HCT116 (cell line): ENCODE results near the gene NLRC5. TPM values are rescaled to one million over a fixed set of nuclear protein-coding genes. Genes with fewer than 3 reads are reported as not detected.

Experiments
- ATAC-seq: fragments of 200-7000 bp; cut with Tn5 transposase; 2 replicates; pipeline ENCODE4 v1.9.1; 2020; ENCODE audit warnings: mild to moderate bottlenecking, moderate library complexity
- BruUV-seq: library from RNA; stranded (reverse); fragments of 400-500 nt; replicated peaks from 2 replicates; lab custom pipeline; 2021; lab: Mats Ljungman, UMichigan
- CTCF ChIA-PET: fragments of 300-600 bp; sonication (Branson Sonifier 250); formaldehyde crosslinking; loops from one replicate; lab custom pipeline; 2021; ENCODE audit warnings: antibody characterized with exemption; lab: Charles Lee
- POLR2A ChIA-PET: fragments of 300-600, 350-600 bp; sonication (Branson Sonifier 250); formaldehyde crosslinking; loops from one replicate; lab custom pipeline; 2021; ENCODE audit warnings: antibody characterized with exemption; lab: Charles Lee
- RAD21 ChIA-PET, 2 experiments: fragments of 300-600 bp; sonication (Branson Sonifier 250); formaldehyde crosslinking; loops; one replicate each; lab custom pipeline; 2023; ENCODE audit warnings: low total read pairs in 2 of 2; ENCODE audit not compliant: uncharacterized antibody in 2 of 2, unreplicated experiment in 2 of 2, low non-redundant PET in 1 of 2; lab: Charles Lee
- DNase-seq: peaks from one replicate; pipeline ENCODE4 v3.0.0-alpha.2; 2010; ENCODE audit warnings: low read depth, low spot score
- H2AFZ ChIP-seq: fragments of 200-600 bp; shearing (Covaris generic), sonication (generic); 2 replicates; pipeline ENCODE4 v1.6.1; 2017; ENCODE audit warnings: low read depth, mixed run types, mixed read lengths, antibody characterized with exemption, low read length; ENCODE audit not compliant: poor library complexity, severe bottlenecking
- H3K27ac ChIP-seq: 2 replicates; pipeline ENCODE4 v1.5.1; 2012; ENCODE audit warnings: low read depth, low read length
- H3K27me3 ChIP-seq: fragments of 200-600 bp; sonication (generic); 2 replicates; pipeline ENCODE4 v1.6.1; 2016; ENCODE audit warnings: mixed run types, low read length, mixed read lengths; ENCODE audit not compliant: insufficient read depth
- H3K36me3 ChIP-seq, 2 experiments: fragments of 200-500 bp in 1 of 2; fragments of 200-600 bp in 1 of 2; sonication (Bioruptor generic) in 1 of 2; sonication (generic) in 1 of 2; 2 replicates each; pipeline versions ENCODE4 v1.5.1 to v1.6.1; 2014 to 2016; ENCODE audit warnings: low read length in 2 of 2, inconsistent platforms in 1 of 2, mixed read lengths in 1 of 2, mixed run types in 1 of 2; ENCODE audit not compliant: insufficient read depth in 2 of 2, control insufficient read depth in 1 of 2
- H3K4me1 ChIP-seq, 2 experiments: fragments of 200-600 bp in 1 of 2; sonication (generic) in 1 of 2; 2 replicates each; pipeline versions ENCODE4 v1.5.1 to v1.6.1; 2012 to 2017; ENCODE audit warnings: low read length in 2 of 2, inconsistent platforms in 1 of 2, mild to moderate bottlenecking in 1 of 2, mixed read lengths in 1 of 2, mixed run types in 1 of 2, moderate library complexity in 1 of 2; ENCODE audit not compliant: insufficient read depth in 2 of 2, control insufficient read depth in 1 of 2
- H3K4me2 ChIP-seq: fragments of 200-600 bp; sonication (generic); 2 replicates; pipeline ENCODE4 v1.6.1; 2017; ENCODE audit warnings: mixed run types, low read length, mixed read lengths
- H3K4me3 ChIP-seq, 2 experiments: fragments of 200-600 bp in 1 of 2; sonication (generic) in 1 of 2; replicated peaks in 1 of 2; 2 replicates each; pipeline ENCODE4 v1.5.1; 2011 to 2016; ENCODE audit warnings: low read length in 2 of 2, control low read depth in 1 of 2, low read depth in 1 of 2, mild to moderate bottlenecking in 1 of 2, mixed read lengths in 1 of 2, mixed run types in 1 of 2
- H3K79me2 ChIP-seq: fragments of 200-600 bp; sonication (generic); 2 replicates; pipeline ENCODE4 v1.6.1; 2017; ENCODE audit warnings: mild to moderate bottlenecking, mixed run types, low read length, moderate library complexity, mixed read lengths; ENCODE audit not compliant: insufficient read depth
- H3K9ac ChIP-seq: fragments of 200-600 bp; sonication (generic); 2 replicates; pipeline ENCODE4 v1.6.1; 2016; ENCODE audit warnings: low read length, mixed read lengths
- H3K9me2 ChIP-seq: fragments of 200-600 bp; sonication (generic), shearing (Covaris generic); 2 replicates; pipeline ENCODE4 v1.6.1; 2017; ENCODE audit warnings: mixed run types, mild to moderate bottlenecking, moderate library complexity; ENCODE audit not compliant: insufficient read depth
- H3K9me3 ChIP-seq, 2 experiments: fragments of 200-500 bp in 1 of 2; fragments of 200-600 bp in 1 of 2; sonication (Bioruptor generic) in 1 of 2; sonication (generic) in 1 of 2; 2 replicates each; pipeline ENCODE4 v1.6.1; 2014 to 2017; ENCODE audit warnings: low read length in 2 of 2, mixed read lengths in 2 of 2, inconsistent platforms in 1 of 2, low read depth in 1 of 2, mild to moderate bottlenecking in 1 of 2, mixed run types in 1 of 2, moderate library complexity in 1 of 2; ENCODE audit not compliant: control insufficient read depth in 1 of 2, insufficient read depth in 1 of 2
- H4K20me1 ChIP-seq: fragments of 200-600 bp; sonication (generic), shearing (Covaris generic); 2 replicates; pipeline ENCODE4 v1.6.1; 2017; ENCODE audit warnings: mixed run types, mild to moderate bottlenecking, moderate library complexity; ENCODE audit not compliant: insufficient read depth
- CBX3 ChIP-seq: IDR thresholded peaks from 2 replicates; pipeline ENCODE4 v1.6.1; 2012; ENCODE audit warnings: low read depth
- CTCF ChIP-seq, 3 experiments: fragments of 200-600 bp in 1 of 3; sonication (generic) in 1 of 3; IDR thresholded peaks in 2 of 3; conservative IDR thresholded peaks in 1 of 3; 2 replicates each; pipeline ENCODE4 v1.5.1; 2012 to 2017; ENCODE audit warnings: low read depth in 2 of 3, low read length in 2 of 3, antibody characterized with exemption in 1 of 3, borderline replicate concordance in 1 of 3, control low read depth in 1 of 3, mild to moderate bottlenecking in 1 of 3, mixed read lengths in 1 of 3, mixed run types in 1 of 3, moderate library complexity in 1 of 3; ENCODE audit not compliant: insufficient read depth in 1 of 3
- EZH2phosphoT487 ChIP-seq: fragments of 200-600 bp; IDR thresholded peaks from 2 replicates; pipeline ENCODE4 v1.6.1; 2018; ENCODE audit warnings: antibody characterized with exemption, borderline replicate concordance
- JUND ChIP-seq: IDR thresholded peaks from 2 replicates; pipeline ENCODE4 v1.6.1; 2012
- MAX ChIP-seq: IDR thresholded peaks from 2 replicates; pipeline ENCODE4 v1.6.1; 2012
- POLR2A ChIP-seq: IDR thresholded peaks from 2 replicates; pipeline ENCODE4 v1.7.0; 2011; ENCODE audit warnings: borderline replicate concordance; ENCODE audit not compliant: insufficient read depth, insufficient read length; ENCODE audit errors: extremely low read depth
- RAD21 ChIP-seq: IDR thresholded peaks from 2 replicates; pipeline ENCODE4 v1.6.1; 2012; ENCODE audit warnings: low read depth, mild to moderate bottlenecking
- SIN3A ChIP-seq: IDR thresholded peaks from 2 replicates; pipeline ENCODE4 v1.6.1; 2012; ENCODE audit warnings: low read depth
- SP1 ChIP-seq: IDR thresholded peaks from 2 replicates; pipeline ENCODE4 v1.6.1; 2012; ENCODE audit warnings: low read depth
- SRF ChIP-seq: IDR thresholded peaks from 2 replicates; pipeline ENCODE4 v1.6.1; 2012; ENCODE audit warnings: low read depth
- YY1 ChIP-seq: IDR thresholded peaks from 2 replicates; pipeline ENCODE4 v1.6.1; 2011; ENCODE audit warnings: low read length, low read depth, moderate library complexity, mild to moderate bottlenecking; ENCODE audit not compliant: insufficient replicate concordance; ENCODE audit errors: extremely low read depth
- ZBTB33 ChIP-seq: IDR thresholded peaks from 2 replicates; pipeline ENCODE4 v1.6.1; 2011; ENCODE audit warnings: mild to moderate bottlenecking, low read length, moderate library complexity; ENCODE audit not compliant: insufficient replicate concordance; ENCODE audit errors: extremely low read depth
- ZFX ChIP-seq: fragments of 450-650 bp; IDR thresholded peaks from 2 replicates; pipeline ENCODE4 v1.6.1; 2017
- intact Hi-C: fragments of 100-400 bp; cut with micrococcal nuclease; formaldehyde crosslinking; loops from 2 replicates; pipeline ENCODE4 v1.10.0; 2022
- total RNA-seq: library from RNA; stranded (reverse); gene quantifications from one replicate; pipeline ENCODE4 v1.2.1, GENCODE V29; 2021; ENCODE audit not compliant: unreplicated experiment
- TF ChIP-seq, protein P1 (sequence below): IDR thresholded peaks from 2 replicates; pipeline ENCODE4 v1.6.1; 2012

The NLRC5 gene
- total RNA-seq, 1 experiment from 2014 or later: 10.4 TPM

DNA sequence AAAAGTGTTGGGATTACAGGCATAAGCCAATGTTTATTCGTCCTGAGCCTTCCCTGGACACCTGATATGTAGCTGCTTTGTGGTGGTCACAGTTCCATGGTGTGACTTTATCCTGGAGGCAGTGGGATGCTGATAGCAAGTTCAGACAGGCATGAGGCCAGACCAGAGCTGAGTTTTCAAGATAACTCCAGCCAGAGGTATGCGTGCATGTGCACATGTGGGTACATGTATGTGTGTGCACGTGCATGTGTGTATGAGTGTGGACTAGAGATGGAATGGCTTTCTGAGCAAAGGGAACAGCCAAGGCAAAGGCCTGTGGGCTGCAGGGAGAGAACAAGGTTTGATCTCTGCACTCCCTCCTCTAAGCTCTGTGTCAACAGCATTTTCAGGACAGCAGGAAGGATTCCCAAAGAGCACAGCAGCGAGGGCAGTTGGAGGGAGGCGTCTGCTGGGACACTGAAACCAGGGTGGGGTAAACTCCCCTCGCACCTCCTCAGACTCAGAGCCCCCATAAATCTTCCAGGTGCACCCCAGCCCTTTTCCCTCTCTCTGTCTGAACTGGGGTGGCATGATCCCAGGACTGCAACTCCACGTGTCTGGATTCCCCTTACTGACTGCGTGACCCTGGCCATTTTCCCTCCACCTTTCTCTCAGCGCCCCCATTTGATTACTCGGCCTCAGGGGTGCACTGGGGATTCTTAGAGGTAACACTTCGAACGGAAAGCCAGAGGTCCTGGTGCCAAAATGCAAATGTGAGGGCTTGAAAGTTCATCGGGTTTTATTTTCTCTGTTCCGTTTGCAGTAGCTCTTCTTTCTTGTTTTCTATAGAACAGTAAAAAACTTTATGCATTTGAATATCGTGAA is 15.3 kb downstream of the NLRC5 start:
- no TSS peak for BruUV-seq

More for the DNA sequence above, 15.3 kb downstream of the NLRC5 start:
- DNase-seq (no peak), ATAC-seq (no peak)
- ChIA-PET RAD21 (no interaction called here), CTCF (no interaction called here), POLR2A (no interaction called here)
- Histone ChIP-seq H3K9me3 (no peaks in the 10 kb centered on the region), H3K4me3 (no peak overlapping the region), H3K27ac (no peak overlapping the region), H3K4me1 (peaks cover 0 to 16% of the 10 kb centered on the region in 2 experiments; a peak in 3 of 4 replicates), H4K20me1 (no peaks in the 10 kb centered on the region), H3K36me3 (no peaks in the 10 kb centered on the region), H3K4me2 (no peak overlapping the region), H3K79me2 (no peaks in the 10 kb centered on the region), H3K27me3 (no peaks in the 10 kb centered on the region), H3K9ac (no peak overlapping the region), H2AFZ (no peak overlapping the region), H3K9me2 (no peaks in the 10 kb centered on the region)
- TF ChIP-seq POLR2A: no peak
- TF ChIP-seq CTCF (IDR thresholded peaks at IDR 0.05 in 2 of 3, conservative IDR thresholded peaks at IDR 0.05 in 1 of 3; ENCODE audit: borderline replicate concordance in 1 of 3, insufficient read depth in 1 of 3, low read depth in 2 of 3, low read length in 2 of 3): no peak
- TF ChIP-seq JUND: no peak
- TF ChIP-seq RAD21: no peak
- TF ChIP-seq ZFX: no peak
- TF ChIP-seq SIN3A: no peak
- TF ChIP-seq MAX: no peak
- TF ChIP-seq SP1: no peak
- no peak for TF ChIP-seq CBX3
- TF ChIP-seq, protein P1, sequence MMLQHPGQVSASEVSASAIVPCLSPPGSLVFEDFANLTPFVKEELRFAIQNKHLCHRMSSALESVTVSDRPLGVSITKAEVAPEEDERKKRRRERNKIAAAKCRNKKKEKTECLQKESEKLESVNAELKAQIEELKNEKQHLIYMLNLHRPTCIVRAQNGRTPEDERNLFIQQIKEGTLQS: no peak
- TF ChIP-seq EZH2phosphoT487: no peak
- TF ChIP-seq ZBTB33: no peak
- no peak for TF ChIP-seq YY1
- TF ChIP-seq SRF: no peak
- intact Hi-C loops: no loop called here
